GM10248 (cell line): ENCODE measurements around the gene PMPCA.

Experiments used
- CTCF ChIA-PET: fragments of 300-600 bp; sonication (Branson Sonifier 250); formaldehyde crosslinking; extraction: SDS; loops from one replicate; lab custom pipeline; 2021; ENCODE audit warnings: antibody characterized with exemption; lab: Yijun Ruan, JAX
- POLR2A ChIA-PET: fragments of 350-650 bp; sonication (Branson Sonifier 250); formaldehyde crosslinking; extraction: SDS; loops from one replicate; lab custom pipeline; 2020; ENCODE audit warnings: antibody characterized with exemption; lab: Yijun Ruan, JAX
- DNase-seq: peaks from one replicate; pipeline ENCODE4 v3.0.0; 2012; ENCODE audit errors: extremely low spot score
- TF ChIP-seq, protein P1 (sequence below): IDR thresholded peaks from 2 replicates; pipeline ENCODE4 v1.5.1; 2012; ENCODE audit warnings: mild to moderate bottlenecking, low read depth; ENCODE audit errors: extremely low read depth, missing control alignments, control extremely low read depth

The PMPCA gene, protein sequence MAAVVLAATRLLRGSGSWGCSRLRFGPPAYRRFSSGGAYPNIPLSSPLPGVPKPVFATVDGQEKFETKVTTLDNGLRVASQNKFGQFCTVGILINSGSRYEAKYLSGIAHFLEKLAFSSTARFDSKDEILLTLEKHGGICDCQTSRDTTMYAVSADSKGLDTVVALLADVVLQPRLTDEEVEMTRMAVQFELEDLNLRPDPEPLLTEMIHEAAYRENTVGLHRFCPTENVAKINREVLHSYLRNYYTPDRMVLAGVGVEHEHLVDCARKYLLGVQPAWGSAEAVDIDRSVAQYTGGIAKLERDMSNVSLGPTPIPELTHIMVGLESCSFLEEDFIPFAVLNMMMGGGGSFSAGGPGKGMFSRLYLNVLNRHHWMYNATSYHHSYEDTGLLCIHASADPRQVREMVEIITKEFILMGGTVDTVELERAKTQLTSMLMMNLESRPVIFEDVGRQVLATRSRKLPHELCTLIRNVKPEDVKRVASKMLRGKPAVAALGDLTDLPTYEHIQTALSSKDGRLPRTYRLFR

DNA sequence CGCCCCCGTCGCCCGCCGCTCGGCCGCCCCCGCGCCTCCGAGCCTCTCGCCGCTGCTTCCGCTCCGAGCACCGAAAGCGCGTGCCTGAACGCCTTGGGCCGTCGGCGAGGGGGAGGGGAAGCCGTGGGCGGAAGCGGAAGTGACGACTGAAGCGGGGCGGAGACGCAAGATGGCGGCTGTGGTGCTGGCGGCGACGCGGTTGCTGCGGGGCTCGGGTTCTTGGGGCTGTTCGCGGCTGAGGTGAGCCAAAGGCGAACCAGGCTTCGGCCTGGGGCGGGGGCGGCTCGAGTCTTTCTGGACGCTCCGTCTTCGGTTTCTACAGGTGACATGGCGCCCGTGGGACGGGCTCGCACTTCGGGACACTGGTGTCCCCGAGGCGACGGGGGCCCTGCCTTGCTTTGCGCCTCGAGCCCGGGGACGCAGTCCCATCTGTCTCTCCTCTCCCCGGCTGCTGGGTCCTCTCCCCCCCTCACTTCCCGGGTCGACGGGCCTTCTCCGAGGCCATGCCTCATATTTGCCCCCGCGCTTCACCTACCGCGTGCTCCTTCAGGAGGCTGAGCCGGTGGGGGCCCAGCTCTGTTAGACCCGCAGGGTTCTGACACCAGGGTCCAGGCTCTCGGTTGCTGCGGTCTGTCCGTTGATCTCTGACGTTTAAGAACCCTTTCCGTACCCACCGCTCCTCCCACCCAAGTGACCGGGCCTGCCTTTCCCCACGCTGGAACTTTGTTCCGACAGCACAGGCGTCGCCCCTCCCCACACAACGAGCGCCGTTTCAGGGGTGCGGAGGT, at the start of gene PMPCA, which contains the start of gene ENTR1:
Gene PMPCA, plus strand, starts transcription at position 159 of the 788 bp plus-strand sequence. Its CDS starts 11 bp downstream, at position 170.
Gene ENTR1, minus strand, starts transcription at position 115 of the 788 bp plus-strand sequence. CDS start 217 bp downstream, outside the sequence.
- peak; percentile 99 for DNase-seq
- POLR2A ChIA-PET, result no interaction called here
- CTCF ChIA-PET, result interaction anchor here (1.0 to 4.6 kb wide), 4 partner anchors 9 to 39 kb away, joined by 3 to 20 read pairs (median 8); no protein-coding TSS in a partner anchor
- TF ChIP-seq, protein P1, sequence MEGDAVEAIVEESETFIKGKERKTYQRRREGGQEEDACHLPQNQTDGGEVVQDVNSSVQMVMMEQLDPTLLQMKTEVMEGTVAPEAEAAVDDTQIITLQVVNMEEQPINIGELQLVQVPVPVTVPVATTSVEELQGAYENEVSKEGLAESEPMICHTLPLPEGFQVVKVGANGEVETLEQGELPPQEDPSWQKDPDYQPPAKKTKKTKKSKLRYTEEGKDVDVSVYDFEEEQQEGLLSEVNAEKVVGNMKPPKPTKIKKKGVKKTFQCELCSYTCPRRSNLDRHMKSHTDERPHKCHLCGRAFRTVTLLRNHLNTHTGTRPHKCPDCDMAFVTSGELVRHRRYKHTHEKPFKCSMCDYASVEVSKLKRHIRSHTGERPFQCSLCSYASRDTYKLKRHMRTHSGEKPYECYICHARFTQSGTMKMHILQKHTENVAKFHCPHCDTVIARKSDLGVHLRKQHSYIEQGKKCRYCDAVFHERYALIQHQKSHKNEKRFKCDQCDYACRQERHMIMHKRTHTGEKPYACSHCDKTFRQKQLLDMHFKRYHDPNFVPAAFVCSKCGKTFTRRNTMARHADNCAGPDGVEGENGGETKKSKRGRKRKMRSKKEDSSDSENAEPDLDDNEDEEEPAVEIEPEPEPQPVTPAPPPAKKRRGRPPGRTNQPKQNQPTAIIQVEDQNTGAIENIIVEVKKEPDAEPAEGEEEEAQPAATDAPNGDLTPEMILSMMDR, result no peak

DNA sequence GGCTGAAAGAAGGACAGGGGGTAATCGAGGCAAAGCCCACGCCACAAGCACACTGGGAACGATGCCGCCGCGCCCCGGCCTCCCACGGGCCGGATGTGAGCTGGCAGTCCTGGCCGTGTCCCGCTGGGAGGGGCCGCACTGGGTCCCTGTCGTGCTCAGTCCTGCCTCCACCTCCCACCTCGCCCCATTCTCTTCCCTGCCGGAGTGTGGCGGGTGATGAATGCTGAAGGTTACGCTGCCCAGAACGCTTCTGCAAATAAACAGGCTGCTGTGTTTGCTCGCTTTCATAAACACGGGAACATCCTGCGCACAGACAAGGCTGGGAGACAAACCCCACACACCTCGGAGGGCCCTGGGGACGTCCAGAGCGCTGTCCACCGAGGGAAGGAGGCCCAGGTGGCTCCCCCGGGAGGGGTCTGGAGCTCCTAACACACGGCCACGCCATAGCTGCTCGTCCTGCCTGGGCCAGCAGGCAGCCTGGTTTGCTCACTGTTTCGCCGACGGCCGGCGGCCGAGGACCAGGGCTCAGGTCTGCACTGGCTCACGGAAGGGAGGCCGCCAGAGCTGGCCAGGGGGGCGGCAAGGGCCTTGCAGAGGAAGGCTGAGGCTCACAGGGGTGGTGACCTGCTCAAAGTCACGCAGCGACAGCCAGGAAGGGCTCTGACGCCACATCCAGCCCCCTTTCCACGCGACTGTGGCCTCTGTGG, 49.3 kb upstream of the PMPCA start:
- ChIA-PET POLR2A (no interaction called here), CTCF (interaction anchor here (3.3 kb wide), 1 partner anchor 13 kb away, joined by 39 read pairs; the partner anchor contains the start of gene CARD9)
- DNase-seq, result no peak
- TF ChIP-seq, protein P1, result no peak

DNA sequence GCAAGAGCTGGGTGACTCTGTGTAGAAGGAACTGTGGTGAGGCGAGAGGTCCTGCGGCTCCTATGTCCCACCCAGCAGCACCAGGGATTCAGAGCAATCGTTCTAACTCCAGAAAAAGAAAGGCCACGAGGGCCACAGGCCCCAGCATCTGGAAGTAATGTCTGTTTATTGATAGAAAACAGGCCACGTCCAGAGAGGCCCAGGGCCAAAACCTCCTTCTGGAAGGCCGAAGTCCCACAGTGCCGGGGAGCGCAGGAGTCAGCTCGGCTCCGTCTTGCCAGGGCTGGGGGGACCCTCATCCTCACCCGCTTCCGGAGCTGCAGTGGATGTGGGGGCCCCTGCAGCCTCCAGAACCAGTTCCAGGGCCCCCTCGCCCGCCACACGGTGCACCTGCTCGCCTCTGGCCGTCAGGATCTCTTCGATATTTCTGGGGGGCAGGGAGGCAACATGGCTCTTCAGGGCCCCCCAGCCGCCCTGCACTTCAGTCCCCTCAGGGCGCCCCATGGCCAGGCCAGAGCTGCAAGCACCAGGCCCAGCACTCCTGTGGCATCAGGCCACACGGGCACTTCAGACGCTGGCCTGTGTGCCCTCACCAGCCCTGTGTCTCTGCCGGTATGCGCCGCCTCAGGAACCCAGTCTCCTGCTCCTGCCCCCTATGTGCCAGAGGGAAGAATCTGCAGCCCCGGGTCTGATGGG, 48.6 kb upstream of the PMPCA start:
- POLR2A ChIA-PET, result no interaction called here
- TF ChIP-seq, protein P1, result no peak
- CTCF ChIA-PET, result interaction anchor here (1.1 to 3.3 kb wide), 6 partner anchors 12 to 122 kb away, joined by 3 to 39 read pairs (median 11); partner anchors contain the start of gene CARD9

DNA sequence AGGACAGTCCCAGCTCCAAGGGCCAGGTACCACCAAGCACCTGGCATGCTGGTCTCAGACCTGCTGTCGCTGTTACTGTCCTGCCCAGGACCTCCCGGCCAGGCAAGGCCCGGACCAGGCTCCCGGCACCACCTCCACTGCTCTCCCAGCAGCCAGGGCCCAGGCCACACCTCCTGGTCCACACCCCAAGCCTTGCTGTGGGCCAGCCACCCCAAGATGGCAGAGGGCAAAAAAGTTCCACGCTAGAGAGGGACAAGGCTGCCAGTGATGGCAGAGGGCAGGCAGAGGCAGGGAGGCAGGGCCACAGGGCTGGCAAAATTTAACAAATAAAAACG, 48.0 kb upstream of the PMPCA start:
- POLR2A ChIA-PET, result interaction anchor here (0.5 to 1.4 kb wide), 4 partner anchors 41 to 657 kb away, joined by 3 to 6 read pairs (median 3); no protein-coding TSS in a partner anchor
- DNase-seq, result no peak
- TF ChIP-seq, protein P1, result no peak
- CTCF ChIA-PET, result interaction anchor here (0.8 to 3.3 kb wide), 18 partner anchors 8 to 122 kb away, joined by 3 to 39 read pairs (median 7); partner anchors contain the start of gene CARD9

More for the DNA sequence above, 48.6 kb upstream of the PMPCA start:
- DNase-seq, result no peak

DNA sequence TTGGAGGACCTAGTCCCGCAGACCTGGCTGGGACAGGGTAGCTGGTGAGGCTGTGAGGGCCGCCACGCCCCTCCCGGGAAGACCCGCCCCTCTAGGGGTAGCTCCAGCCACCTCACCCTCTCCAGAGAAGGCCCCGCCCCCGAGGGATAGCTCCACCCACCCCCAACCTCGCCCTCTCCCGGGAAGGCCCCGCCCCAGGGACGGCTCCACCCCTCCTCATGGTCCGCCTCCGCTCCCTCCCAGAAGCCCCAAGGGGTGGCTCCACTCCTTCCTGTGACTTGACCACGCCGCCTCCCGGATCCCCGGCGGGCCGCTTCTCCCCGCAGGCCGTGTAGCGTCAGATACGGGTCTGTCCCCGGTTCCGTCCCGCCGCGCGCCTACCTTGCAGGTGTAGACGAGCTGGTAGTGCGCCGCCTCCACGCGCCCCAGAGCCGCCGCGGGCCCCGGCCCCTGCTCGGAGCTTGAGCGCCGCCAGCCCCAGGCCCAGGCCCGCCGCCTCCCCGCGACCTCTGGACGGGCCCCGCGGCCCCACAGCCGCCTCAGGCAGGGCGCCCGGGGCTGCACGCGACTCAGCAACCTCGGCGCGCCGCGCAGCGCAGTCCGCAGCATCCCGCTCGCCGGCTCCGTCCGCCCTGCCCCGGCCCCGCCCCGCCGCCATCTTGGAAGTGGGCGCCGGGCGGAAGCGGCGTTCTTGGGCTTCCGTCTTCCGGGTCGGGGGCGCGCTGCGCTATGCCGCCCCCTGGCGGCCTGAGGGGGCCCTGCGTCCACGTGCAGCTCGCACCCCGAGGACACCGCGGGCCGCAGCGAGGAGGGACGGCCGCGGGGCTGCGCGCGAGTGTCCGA, 47.1 kb upstream of the PMPCA start, which contains the start of gene DNLZ:
Gene DNLZ, minus strand, starts transcription at position 639 of the 843 bp plus-strand sequence. Its CDS starts 30 bp downstream, at position 609.
- TF ChIP-seq, protein P1, result peak; percentile 96
- peak; percentile 100 for DNase-seq
- ChIA-PET POLR2A (interaction anchor here (0.5 to 1.4 kb wide), 5 partner anchors 41 to 657 kb away, joined by 3 to 6 read pairs (median 3); no protein-coding TSS in a partner anchor), CTCF (interaction anchor here (0.7 to 3.3 kb wide), 25 partner anchors 9 to 245 kb away, joined by 3 to 39 read pairs (median 5); partner anchors contain the start of gene CARD9)
